ENCODE measurements around the gene TAS2R43.
"Not testable (repeated sequence)": the region's sequence is repeated elsewhere in the genome, so short reads cannot be mapped to it uniquely, and the experiment has no call there.

The TAS2R43 gene

DNA sequence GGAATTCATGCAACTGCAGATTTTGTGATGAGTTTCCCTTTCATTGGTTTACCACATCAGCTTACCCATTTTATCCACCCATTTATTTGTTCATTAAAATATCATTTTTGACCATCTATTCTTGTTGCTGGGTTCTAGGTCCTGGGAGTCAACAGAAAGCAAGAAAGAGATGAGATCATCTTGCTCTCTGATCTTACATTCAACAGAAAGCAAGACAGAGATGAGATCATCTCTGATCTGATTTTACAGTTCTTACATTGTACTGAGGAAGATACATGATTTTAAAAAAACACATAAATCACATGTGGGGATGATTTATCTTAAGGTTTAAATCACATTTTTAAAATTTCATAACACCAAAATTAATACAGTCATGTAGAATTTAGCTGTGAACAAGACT, 32.3 kb downstream of the TAS2R43 start:
- DNase-seq (ENCODE audit: low spot score): no peak

DNA sequence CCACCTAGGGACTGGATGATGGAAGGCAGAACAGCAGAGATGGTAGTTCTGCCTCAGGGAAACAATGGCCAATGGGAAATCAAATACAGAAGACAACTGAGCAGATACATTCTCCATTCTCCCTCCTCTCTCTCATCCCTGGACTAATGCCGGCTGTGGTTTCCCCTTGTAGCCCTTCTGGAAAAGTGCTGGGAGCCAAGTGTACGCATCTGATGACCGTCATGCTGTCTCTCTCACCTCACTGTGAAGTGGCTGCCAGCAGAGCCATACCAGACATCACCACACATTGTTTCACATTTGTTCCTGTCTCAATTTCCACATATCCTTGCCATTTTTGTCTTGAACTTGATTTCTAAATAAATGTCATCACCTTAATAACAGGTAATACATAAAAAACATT, 33.1 kb downstream of the TAS2R43 start:
- no peak for DNase-seq (ENCODE audit: low spot score)

DNA sequence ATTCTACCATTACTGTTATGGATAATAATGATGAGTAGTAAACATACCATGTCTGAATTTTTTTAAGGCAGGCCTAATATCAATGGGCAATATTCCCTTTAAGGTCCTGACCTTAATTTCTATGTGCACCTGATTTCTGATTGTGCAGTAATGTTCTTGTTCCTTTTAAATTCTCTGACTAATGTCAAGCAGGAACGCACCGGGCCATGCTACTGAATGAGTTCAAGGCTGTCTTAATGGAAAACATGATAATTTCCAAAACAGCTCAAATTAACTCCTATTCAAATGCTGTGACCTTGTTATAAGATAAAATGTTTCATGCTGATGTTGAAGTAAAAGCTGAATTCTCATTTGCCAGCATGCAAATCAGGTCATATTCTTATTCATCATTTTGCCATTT, 36.8 kb downstream of the TAS2R43 start:
- DNase-seq (ENCODE audit: low spot score): no peak

DNA sequence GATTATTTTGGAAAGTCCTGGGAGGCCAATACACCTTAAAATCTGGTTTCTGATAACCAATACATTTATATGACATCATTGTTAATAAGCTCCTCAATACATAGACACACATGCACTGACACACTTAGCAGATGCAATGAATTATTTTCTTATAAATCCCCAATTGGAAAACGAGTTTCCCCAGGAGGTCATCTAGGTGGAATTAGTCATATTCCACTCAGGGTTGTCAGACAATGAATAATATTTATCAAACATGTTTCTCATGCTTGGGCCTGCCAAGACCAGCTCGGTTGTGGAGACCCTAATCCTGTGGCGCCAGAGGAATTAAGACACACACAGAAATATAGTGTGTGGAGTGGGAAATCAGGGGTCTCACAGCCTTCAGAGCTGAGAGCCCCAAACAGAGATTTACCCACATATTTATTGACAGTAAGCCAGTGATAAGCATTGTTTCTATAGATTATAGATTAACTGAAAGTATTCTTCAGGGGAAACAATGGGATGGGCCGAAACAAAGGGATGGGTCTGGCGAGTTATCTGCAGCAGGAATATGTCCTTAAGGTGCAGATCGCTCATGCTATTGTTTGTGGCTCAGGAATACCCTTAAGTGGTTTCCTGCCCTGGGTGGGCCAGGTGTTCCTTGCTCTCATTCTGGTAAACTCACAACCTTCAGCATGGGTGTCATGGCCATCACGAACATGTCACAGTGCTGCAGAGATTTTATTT, 42.1 kb downstream of the TAS2R43 start:
- DNase-seq (ENCODE audit: low spot score): not testable (repeated sequence)

DNA sequence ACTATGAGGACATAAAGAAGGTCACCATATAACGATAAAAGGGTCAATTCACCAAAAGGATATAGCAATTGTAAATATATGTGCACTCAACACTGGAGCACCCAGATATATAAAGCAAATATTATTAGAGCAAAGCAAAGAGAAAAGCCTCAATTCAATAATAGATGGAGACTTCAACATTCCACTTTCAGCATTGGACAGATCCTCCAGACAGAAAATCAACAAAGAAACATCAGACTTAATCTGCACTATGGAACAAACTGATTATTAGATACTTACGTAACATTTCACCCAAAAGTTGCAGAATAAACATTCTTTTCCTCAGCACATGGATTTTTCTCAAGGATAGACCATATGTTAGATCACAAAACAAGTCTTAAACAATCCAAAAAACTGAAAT, 50.7 kb downstream of the TAS2R43 start:
- not testable (repeated sequence) for DNase-seq (ENCODE audit: low spot score)

Measured in ecto neural progenitor cell (in vitro differentiated cells).